ENCODE measurements around the gene ALOX12.
"Not testable (repeated sequence)": the region's sequence is repeated elsewhere in the genome, so short reads cannot be mapped to it uniquely, and the experiment has no call there.

Gene ALOX12

DNA sequence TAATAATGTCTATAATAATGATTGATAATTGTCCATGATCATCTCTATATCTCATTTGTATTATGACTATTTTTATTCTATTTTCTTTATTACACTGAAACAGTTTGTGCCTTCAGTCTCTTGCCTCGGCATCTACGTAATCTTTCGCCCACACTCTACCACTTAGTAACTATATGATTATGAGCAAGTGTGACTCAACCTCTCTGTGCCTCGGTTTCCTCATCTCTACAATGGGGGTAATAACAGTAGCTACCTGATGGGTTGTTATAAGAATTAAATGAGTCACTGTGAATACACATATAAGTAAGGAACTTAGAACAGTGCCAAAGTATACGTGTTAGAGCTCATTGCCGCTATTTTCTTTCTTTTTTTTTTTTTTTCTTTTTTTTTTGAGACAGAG, 51.7 kb downstream of the ALOX12 start:
- DNase-seq: no peak

DNA sequence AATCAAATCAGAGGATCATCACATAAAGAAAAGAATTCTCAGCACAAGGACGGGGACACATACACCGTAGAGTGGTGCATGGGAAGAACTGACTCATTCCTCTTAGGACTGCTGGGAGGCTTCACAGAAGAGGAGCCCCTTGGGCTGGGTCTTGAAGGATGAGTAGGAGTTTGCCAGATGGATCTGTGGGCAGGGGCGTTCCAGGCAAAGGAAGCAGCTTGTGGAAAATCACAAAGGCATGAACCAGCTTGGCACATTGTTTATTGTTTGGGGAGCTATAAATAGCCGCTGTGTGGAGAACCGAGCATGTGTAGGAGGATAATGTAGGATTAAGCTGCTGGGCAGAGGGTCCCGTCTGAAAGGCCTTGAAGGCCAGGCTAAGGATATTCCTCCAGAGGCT, 53.1 kb downstream of the ALOX12 start:
- DNase-seq: no peak

GRCh38 chr17:7050583-7050982, 54.7 kb downstream of the ALOX12 start:
- not testable (repeated sequence) for DNase-seq

- DNase-seq: peak in 1 of 2 experiments; percentile 7
These were observed 60.5 kb downstream of the ALOX12 start for GRCh38 chr17:7056386-7056785.

- no peak for DNase-seq
These were observed 63.1 kb downstream of the ALOX12 start for GRCh38 chr17:7058831-7059447.
